Hepatic stellate cell (primary cell): ENCODE measurements around the gene PRR27.

Experiments used
- DNase-seq: peaks from one replicate; pipeline ENCODE4 v3.0.0; 2011; ENCODE audit warnings: low spot score

The PRR27 gene

DNA sequence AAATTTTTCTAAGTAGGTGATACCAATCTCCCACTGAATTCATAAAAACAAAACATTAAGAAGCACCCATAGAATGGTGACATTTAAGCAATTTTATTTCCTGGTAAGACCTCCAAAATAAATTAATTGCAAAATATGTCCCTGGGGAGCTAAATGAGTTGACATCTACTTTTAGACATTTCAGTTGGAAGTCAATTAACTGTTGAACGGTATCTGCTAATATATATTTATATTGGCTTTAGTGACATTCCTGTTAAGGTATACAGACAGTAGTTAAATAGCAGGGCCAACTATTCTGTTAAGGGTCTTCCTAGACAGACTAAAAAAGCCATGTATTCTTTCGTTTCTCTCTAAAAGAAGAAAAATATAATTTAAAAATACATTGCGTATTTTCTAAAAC lies at the start of gene PRR27:
TSS of gene PRR27 (plus strand) at position 301 of the 400 bp plus-strand sequence. CDS start 139 bp downstream, outside the sequence.
- no peak for DNase-seq

DNA sequence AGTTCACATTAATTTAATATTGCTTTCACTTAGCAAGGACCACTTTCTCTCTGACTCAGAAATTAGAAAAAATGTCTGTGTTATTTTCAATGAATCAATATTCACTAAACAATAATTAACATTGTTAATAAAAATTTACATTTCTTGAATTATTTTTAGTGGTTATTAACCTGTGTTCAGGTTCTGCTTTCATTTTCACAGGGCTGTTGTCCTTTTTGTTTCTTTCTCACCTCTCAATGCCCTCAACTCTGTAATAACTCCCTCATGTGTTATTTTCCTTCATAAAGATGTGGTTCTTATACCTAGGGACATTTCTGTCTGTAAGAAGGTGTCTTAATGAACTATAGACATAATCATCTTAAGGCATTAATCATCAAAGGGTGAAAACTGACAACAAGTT lies 43.1 kb upstream of the PRR27 start:
- no peak for DNase-seq

DNA sequence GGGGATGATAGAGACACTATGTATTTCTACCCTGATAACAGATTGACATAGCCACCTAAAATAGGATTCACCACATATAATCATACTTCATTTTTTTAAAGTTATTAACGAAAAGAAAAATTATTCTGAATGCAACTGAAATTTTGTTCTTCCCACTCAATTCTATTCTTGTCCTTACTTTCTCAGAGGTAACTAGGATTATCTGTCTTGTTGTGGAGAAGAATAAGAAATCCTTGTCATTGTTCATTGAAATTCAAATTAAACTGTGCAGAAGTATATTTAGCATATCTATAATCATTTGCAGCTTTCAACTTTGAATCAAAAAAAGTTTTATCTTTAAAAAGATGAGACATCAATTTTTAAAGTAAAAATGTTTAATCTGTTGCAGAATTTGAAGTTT lies 40.4 kb upstream of the PRR27 start:
- DNase-seq: no peak

DNA sequence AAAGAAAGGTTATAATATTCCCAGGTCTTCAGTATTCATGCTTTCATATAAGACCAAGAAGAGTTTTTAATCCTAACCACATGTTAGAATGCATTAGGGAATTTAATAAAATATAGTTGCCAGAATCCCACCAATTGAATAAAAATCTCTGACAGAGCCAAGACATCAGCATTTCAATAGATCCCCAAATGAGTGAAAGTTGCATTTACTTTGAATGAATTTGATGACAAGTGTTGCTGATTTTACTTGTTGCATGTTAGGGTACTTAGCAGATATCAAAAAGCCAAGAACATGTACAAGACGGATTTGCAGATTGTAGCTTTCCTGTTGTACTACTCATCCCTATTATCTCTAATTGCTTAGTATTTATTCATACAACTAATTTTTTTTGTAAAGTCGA lies 39.9 kb upstream of the PRR27 start:
- no peak for DNase-seq

DNA sequence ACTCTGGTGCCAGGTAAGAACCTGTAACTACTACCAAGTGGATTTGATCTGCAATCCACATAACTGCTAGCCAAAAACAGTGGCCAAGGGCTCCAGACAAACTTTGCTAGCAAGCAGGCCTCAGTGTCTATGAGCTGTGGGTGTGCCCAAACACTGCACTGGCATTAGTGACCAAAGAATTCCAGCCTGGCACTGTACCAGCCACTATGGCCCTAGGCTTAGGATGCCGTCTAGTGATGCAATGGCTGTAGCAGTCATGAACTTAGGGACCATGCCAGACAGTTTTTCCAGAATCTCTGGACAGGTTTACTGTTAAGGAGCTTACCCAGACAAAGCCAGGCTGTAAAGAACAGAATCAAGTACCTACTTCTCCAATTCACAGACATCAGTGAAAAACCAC lies 33.7 kb upstream of the PRR27 start:
- DNase-seq: no peak

DNA sequence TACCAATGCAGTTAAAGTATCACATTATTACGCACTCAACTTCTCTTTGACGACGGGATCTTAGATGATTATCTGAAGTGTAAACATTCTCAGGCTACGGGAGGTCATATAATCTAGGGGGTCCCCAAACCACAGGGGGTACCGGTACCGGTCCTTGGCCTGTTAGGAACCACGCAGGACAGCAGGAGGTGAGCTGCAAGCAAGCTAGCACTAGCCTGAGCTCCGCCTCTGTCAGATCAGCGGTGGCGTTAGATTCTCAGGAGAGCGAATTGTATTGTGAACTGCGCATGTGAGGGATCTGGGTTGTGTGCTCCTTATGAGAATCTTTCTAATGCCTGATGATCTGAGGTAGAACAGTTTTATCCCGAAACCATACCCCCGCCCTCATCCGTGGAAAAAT lies 20.6 kb upstream of the PRR27 start:
- DNase-seq: no peak

DNA sequence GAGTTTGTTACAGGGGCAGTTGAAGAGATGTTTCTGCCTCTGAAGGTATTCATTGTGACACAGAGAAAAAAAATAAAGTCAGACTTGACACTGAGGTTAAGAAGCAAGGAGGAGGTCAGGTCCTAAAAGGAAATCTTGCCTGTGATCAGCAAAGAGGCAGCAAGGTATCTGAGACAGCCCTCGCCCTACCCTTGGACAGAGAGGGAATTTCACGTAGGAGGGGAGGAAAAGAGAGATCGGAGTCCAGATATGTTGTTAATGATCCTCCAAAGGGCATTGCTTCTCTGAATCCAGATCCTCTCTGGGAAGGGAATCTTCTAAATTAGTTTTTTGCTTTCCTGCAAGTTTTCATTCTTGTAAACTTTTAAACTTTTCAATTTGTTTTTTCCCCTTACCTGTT lies 15.3 kb upstream of the PRR27 start:
- no peak for DNase-seq

DNA sequence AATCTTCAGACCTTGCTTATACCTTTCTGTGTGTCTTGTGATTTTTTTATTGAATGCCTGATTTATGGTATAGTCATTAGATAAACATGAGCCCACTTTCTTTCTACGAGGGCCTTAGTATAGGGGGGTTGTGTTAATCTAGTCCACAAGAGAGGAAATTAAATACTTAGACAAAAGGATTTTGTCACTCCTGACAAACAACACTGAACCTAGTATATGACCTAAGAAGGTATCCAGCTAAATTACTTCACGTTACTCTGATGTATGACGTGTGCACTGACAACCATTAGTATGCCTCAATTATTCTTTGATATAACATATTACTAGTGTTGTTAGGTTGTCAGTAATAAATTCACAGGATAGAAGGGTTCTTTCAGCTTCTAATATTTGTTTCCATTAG lies 2.8 kb upstream of the PRR27 start:
- no peak for DNase-seq

DNA sequence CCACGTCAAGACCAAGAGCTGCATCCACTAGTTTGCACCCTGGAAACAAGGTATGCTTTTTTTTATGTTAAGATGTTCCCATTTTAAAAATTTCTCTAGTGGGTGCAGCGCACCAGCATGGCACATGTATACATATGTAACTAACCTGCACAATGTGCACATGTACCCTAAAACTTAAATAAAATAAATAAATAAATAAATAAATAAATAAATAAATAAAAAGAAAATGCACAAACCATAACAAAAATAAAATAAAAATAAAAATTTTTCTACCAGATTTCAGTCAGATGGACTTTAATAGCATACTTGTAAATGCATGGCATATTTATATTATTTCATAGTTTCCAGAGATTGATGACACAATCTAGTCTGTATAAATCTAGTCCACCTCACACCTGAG lies 1.9 kb upstream of the PRR27 start:
- no peak for DNase-seq

DNA sequence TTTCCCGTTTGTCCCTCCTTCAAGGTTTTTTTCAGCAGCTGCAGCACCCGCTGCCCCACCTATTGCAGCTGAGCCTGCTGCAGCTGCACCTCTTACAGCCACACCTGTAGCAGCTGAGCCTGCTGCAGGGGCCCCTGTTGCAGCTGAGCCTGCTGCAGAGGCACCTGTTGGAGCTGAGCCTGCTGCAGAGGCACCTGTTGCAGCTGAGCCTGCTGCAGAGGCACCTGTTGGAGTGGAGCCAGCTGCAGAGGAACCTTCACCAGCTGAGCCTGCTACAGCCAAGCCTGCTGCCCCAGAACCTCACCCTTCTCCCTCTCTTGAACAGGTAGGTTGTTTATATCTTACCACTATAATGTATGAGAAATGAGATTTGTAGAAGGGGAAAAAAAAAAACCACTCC lies 4.5 kb downstream of the PRR27 start:
- no peak for DNase-seq

DNA sequence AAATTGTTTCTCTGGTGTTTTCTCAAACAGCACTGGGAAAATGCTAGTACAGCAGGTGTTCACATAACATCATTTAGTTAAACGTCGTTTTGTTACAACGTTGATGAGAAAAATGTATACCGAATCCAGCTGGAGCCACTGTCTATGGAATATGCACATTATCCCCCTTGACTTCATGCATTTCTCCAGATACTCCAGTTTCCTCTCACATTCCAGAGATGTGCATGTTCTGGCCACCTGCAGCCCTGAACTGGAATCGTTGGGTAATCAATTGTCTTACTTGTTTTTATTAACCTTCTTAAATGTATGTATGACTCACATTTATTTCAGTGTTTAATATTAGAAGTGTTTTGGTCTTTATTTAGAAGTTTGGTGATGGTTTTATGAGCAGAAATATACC lies 23.1 kb downstream of the PRR27 start:
- DNase-seq: no peak

DNA sequence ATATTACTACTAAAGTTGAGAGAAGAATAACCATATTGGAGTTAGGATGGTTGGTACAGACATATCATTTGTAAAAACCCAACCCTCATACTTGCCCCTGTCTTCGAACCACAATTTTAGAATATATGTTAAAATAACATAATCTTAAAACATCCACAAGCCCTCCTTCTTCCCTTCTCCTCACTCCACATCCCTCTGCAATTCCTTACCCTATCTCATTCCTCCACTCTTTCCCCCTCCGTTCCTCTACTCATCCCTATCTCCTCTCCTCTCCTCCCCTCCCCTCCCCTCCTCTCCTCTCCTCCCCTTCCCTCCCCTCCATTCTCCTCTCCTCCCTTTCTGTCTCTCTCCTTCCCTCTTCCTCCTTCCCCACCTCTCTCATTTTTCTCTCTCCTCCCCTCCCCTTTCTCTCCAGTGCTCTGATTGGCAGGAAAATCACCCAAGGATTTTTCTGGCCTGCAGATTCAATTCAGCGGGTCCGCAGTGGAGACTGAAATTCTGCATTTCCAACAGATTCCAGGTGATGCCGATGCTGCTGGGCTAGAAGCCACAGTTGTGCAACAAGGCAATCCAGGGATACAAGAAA lies 24.1 kb downstream of the PRR27 start:
- DNase-seq: no peak

DNA sequence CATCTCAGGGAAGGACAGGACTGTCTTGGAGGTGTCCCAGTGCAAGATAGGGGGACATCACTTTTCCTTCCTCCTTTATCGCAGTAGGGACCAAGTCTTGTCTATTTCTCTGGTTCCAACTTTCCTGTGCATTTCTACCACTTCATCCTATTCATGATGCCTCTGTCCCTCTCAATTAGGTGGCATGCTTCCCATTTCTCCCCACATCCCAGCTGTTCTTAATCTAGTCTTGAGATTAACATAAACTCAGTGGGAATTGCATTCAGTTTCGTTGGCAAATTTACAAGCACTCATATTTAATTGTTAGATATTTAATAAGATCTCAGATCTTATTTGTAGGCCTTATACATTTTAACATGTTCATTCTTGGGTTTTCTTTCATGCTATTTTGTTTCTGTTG lies 25.8 kb downstream of the PRR27 start:
- DNase-seq: no peak

DNA sequence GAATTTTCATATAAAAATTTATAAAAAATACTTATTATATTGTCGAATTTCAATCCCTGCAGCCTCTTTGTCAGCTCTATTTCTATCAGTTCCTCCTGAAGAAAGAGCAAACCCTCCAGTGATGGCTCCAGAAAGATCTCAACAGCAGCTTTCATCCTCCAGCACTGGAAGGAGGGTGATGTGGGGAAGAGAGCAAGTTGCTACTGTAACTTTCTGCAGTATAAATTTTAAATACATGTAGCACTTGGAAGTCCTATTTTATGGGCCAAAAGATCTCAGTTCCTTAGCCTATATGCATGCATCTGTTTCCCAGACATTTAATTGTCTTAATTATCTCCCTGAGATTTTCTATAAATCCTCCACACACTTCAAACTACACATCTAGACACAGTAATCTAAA lies 27.8 kb downstream of the PRR27 start:
- DNase-seq: no peak

DNA sequence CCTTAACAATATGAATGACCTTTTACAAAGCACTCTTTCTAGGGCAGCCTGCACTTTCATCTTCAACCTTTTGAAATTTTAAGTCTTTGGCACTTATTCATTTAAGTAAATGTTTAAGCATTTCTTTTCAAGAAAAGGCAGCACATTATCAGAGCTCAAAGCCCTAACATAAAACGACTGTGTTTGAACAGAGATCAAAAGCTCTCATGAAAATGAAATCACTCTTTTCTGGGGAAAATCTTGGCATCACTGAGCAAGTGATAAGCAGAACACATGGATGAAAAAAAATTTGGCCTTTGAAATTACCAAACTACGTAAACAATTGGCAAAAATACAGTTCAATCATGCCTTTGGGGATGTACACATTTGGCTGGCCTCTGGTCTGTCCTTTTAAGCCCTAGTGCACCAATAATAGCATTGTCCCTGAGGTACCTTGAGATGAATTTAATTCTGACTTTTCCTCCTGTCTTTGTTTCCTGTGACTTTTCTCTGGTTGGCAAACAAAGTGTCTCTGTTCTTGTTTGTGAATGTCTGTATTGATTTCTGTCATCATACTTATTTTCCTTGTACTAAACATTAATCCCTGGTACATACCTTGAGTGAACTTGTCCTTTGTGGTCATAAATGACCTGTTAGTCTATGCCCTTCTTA lies 28.6 kb downstream of the PRR27 start:
- no peak for DNase-seq

DNA sequence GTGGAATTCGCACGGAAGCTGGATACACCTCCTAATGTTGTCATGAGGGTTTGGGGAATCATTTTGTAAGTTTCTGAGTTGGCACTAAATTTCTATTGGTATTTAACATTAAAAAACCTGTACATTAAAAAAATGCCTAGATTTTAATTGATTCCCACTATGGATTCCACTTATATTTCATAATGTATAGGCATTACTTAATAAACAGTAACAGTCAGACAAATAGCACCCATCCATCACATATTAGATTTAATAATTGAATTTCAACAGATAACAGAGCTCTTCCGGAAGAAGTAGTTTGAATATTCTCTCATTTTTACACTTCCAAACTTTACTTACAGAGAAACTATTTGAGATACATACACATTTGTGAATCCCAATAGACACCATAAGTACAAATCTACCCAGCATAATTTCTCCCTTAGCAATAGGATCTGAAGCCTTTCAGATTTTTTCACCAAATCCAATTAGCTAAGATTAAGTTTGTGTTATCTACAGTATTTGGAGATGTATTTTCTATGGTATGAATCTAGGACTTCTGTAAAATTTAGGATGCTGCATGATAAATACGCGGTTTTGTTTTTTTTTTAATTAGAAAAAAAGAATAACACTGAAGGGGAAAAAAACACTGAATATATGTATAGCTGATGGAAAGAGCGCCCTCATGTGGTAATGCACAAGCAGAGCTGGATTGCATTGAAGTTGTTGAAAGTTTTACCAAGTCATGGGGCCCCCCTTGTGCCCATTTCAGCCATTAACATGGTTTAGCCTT lies 29.3 kb downstream of the PRR27 start:
- peak; percentile 1 for DNase-seq

DNA sequence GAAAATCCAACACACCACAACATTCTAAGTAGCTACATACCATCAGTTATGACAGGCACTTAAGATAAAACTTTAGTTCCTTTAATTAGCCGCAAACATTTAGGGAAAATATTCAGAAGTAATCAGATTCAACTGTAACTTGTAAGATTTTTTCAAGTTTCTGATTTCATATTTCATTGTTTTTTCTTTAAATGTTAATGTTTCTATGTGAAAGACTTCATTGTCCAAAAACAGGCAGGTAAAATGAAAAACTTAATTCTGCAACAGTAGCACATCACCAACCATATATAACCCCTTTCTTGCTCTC lies 29.9 kb downstream of the PRR27 start:
- DNase-seq: no peak

DNA sequence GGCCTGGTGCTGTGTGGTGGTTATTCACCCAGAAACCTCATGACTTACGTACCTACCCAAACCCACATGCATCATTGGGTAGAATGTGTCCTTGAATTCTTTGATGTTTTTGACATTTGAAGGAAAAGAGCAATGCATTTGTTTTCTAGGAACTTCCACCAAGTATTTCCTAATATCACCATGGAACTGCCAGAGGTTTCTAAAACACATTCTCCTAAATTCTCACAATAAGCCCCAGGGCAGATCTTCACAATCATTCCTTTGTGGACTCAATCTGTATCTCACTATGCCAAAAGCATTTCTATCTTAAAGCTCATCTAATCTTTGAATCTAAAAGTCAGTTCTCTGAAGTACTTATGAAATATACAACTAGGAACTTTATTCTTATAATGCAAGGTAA lies 33.2 kb downstream of the PRR27 start:
- DNase-seq: no peak

DNA sequence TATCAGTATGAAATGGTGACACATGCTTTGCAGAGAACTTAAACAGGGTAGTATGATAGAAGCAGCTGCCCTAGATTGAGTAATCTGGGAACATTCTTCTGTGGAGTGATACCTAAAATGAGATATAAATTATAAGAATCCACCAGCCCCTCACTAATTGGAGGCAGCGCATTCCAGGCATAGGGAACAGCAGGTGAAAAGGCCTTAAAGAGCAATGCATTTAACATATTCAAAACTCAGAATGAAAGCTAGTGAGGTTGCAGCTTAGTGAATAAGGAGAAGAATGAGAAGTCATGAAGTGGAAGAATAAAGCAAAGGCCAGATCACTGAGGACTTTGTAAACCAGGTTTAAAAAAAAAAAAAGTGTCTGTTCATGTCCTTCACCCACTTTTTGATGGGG lies 36.5 kb downstream of the PRR27 start:
- no peak for DNase-seq

DNA sequence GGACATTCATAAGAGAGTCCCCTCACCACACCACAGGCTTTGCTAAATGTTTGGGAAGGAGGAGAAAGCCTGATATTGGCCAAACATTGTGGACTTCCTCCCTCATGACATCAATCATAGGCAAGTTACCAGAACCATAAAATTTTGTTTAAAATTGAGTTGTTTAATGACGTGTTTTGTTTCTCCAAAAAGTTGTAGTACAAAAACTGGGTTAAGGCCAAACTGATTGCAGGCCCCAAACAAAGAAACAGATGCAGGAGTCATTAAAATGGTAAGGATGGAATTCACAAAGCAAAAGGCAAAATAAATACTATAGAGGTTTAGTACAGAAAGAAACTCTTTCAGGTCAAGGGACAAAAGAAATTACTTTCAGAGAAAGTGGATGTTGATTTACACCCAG lies 37.6 kb downstream of the PRR27 start:
- no peak for DNase-seq

DNA sequence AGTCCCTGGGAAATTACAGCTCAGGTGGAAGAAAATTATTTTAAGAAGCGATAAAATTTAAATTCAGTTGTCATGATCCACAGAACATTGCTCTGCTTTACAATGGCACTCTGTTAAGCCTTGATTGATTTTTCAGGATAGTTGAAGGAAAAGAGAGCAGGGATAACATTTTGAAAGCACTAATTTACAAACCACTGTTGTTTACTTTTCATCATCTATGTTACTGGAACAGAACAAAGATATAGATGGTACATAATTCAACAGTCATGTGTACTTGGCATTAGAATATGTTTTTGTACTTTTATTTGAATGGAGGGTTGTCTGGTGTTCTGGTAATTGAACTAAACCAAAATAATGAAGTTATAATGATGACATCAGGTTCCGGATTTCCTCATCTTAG lies 38.9 kb downstream of the PRR27 start:
- DNase-seq: no peak

DNA sequence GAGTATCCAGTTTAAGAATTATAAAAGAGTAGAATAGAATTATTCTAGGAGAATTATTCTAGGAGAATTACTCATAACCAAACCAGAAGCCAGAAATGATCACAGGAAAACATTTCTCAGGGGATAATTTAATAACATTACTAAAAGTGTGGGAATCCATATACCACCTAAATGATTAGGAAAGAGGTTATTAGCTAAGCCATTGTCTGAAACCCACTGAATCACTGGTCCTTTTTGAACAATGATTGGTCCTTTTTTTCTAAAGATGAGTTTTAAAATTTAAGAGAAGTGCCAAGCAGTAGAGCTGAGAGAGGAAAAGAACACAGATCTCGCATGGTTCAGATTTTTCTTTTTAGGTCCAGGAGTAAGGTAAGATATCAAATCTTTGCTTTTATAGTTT lies 41.4 kb downstream of the PRR27 start, which contains the start of gene ODAM:
TSS of gene ODAM (plus strand) at position 301 of the 400 bp plus-strand sequence. CDS start 819 bp downstream, outside the sequence.
- no peak for DNase-seq

DNA sequence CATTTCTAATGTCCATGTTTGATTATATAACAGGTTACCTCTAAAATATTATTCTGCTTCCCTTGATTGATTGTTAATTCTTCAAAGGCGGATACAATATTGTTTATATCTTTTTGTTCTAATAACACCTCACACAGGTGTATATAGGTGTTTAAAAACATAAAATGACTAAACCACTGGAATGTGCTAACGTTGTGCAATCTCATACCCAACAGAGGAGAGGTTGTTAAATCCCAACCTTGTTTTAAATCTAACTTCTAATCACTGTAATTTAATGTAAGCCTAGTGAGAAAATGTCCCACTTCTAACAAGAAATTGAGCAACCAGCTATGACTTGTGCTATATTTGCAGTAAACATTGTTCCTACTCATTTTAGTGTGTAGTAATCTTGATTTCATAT lies 42.8 kb downstream of the PRR27 start:
- no peak for DNase-seq

DNA sequence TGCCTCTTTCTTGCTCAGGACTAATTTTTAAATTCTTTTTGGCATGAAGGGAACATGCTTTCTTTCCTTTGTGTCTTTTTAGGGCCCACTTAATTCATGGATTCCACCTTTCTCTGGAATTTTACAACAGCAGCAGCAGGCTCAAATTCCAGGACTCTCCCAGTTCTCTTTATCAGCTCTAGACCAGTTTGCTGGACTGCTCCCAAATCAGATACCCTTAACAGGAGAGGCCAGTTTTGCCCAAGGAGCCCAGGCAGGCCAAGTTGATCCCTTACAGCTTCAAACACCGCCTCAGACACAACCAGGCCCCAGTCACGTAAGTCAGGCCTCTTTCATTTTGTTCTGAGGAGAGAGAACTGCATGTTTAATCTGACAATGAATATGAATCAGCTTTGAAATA lies 43.8 kb downstream of the PRR27 start:
- DNase-seq: no peak
